HG03432 (cell line): ENCODE data around the gene NDRG3.

Experiments used
- ATAC-seq: cut with Tn5 transposase; IDR thresholded peaks from one replicate; pipeline ENCODE4 v1.9.1; 2021; ENCODE audit warnings: mild to moderate bottlenecking, moderate library complexity; ENCODE audit not compliant: unreplicated experiment

The NDRG3 gene

GRCh38 chr20:36761125-36761524 is 15.2 kb upstream of the NDRG3 start:
- ATAC-seq = no peak

- ATAC-seq = no peak
Measured at GRCh38 chr20:36760647-36761046, 14.8 kb upstream of the NDRG3 start.

- ATAC-seq = no peak
Measured at GRCh38 chr20:36758276-36758675, 12.4 kb upstream of the NDRG3 start.

- no peak for ATAC-seq
Measured at GRCh38 chr20:36756496-36756895, 10.6 kb upstream of the NDRG3 start.

GRCh38 chr20:36754656-36755222 is 8.8 kb upstream of the NDRG3 start:
- ATAC-seq = no peak

- ATAC-seq = no peak
Measured at GRCh38 chr20:36752582-36752981, 6.7 kb upstream of the NDRG3 start.

- peak; percentile 49 for ATAC-seq
Measured at GRCh38 chr20:36745234-36745926, 510 bp downstream of the NDRG3 start.

GRCh38 chr20:36744764-36745191 is 1.1 kb downstream of the NDRG3 start:
- ATAC-seq = no peak

GRCh38 chr20:36744243-36744642 is 1.6 kb downstream of the NDRG3 start:
- no peak for ATAC-seq

GRCh38 chr20:36742558-36742957 is 3.3 kb downstream of the NDRG3 start:
- ATAC-seq = no peak

GRCh38 chr20:36741072-36741471 is 4.8 kb downstream of the NDRG3 start:
- no peak for ATAC-seq

GRCh38 chr20:36737183-36737499 is 8.7 kb downstream of the NDRG3 start:
- no peak for ATAC-seq

- ATAC-seq = no peak
Measured at GRCh38 chr20:36736451-36737182, 9.3 kb downstream of the NDRG3 start.

GRCh38 chr20:36732456-36732855 is 13.4 kb downstream of the NDRG3 start:
- ATAC-seq = no peak

GRCh38 chr20:36728986-36729385 is 16.9 kb downstream of the NDRG3 start:
- ATAC-seq = no peak

- no peak for ATAC-seq
Measured at GRCh38 chr20:36726168-36726567, 19.7 kb downstream of the NDRG3 start.

GRCh38 chr20:36720510-36720909 is 25.4 kb downstream of the NDRG3 start:
- no peak for ATAC-seq

GRCh38 chr20:36717657-36718056 is 28.2 kb downstream of the NDRG3 start:
- ATAC-seq = no peak

GRCh38 chr20:36717021-36717420 is 28.9 kb downstream of the NDRG3 start:
- ATAC-seq = no peak

- no peak for ATAC-seq
Measured at GRCh38 chr20:36712775-36713174, 33.1 kb downstream of the NDRG3 start.

- no peak for ATAC-seq
Measured at GRCh38 chr20:36709126-36709525, 36.8 kb downstream of the NDRG3 start.

- no peak for ATAC-seq
Measured at GRCh38 chr20:36703530-36703929, 42.4 kb downstream of the NDRG3 start.
